ENCODE results near the gene DIS3L. TPM values are rescaled to one million over a fixed set of nuclear protein-coding genes. Genes with fewer than 3 reads are reported as not detected.
"Not testable (repeated sequence)": the region's sequence is repeated elsewhere in the genome, so short reads cannot be mapped to it uniquely, and the experiment has no call there.

Gene DIS3L
- total RNA-seq, 1 experiment from 2014 or later: 57.8 TPM

DNA sequence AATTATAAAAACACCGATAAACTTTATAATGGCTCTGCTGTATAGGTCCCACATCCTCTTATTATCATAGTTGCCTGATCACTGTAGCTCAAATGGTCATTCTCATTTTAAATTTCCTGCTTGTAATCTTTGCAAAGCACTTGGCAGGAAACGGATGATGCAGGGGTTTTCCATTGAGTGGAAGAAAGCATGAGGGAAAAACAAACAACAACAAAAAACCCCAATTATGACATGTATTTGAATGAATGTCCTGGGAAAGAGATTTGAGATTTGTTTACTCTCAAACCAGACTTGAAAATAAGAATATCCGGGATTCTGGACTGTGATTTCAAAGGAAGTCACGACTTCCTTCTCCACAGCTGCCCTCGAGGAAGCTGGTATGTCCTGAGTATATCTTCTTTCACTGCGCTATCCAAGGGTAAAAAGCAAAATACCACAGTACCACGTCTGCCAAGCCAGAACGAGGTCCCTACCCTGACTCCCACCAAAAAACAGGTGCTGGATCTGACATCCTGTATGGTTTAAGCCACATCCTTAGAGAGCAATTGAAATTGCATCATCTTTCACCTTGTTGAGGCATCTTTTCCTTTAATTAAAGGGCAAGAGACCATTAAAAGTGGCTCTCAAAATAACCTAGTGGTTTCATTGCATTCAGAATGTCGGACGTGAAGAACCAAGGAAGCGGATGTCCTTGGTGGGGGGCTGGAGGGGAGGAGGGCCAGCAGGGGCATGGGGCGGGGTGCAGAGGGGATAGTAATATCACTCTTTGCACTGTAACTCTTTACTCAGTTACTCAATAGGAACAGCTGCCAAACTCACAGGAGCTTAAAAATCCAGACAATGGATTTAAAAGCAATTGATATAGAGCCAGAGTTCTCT lies 76.6 kb downstream of the DIS3L start:
- no peak for DNase-seq (ENCODE audit: low spot score)
- in situ Hi-C loops (cut with HindIII; ENCODE audit: low sequenced_read_pairs): no loop called here

DNA sequence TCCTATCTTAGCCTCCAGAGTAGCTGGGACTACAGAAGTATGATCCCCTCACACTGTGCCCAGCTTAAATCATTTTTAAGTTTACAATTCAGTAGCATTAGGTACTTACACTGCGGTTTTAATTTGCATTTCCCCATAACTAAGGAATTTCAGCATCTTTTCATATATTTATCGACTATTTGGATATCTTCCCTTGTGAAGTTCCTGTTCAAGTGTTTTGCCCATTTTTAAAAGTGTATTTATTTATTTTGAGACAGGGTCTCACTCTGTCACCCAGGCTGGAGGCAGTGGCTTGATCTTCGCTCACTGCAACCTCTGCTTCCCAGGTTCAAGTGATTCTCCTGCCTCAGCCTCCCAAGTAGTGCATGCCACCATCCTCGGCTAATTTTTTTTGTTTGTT lies 80.8 kb downstream of the DIS3L start:
- in situ Hi-C loops (cut with HindIII; ENCODE audit: low sequenced_read_pairs): no loop called here

DNA sequence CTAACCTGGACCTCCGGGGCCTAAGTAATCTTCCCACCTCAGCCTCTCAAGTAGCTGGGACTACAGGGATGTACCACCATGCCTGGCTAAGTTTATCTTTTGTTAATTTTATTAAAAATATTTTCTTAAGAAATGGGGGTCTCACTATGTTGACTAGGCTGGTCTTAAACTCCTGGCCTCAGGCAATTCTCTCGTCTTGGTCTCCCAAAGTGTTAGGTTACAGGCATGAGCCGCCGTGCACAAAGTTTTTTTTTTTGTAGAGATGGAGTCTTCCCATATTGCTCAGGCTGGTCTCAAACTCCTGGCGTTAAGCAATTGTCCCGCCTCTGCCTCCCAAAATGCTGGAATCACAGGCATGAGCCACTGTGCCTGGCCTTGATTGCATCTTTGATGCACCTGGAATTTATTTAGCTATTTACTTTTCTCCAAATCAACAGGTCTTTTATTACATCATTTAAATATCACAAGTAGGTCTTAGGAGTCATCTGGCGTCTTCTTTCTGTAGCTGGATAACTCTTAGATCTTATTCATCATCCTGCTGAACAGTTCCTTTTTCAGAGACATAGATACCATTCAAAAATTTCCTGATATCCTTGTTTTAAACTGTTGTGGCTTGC lies 85.6 kb downstream of the DIS3L start:
- no peak for DNase-seq (ENCODE audit: low spot score)
- in situ Hi-C loops (cut with HindIII; ENCODE audit: low sequenced_read_pairs): no loop called here

More for the DNA sequence above, 80.8 kb downstream of the DIS3L start:
- DNase-seq (ENCODE audit: low spot score): no peak

DNA sequence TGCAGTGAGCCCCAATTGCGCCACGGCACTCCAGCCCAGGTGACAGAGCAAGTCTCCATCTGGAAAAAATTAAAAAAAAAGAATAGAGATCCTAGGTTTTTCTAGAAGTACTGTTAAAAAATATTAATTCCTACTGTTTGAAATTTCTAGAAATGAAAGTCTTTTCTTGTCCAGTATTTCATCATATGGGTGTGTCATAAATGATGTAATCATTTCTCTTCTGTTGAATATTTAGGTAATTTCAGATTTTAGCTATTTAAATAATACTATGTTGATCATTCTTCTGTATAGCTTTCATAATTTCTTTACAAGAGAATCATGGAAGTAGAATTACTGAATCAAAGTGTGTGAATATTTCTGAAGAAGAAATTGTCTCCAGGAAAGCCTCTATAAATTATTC lies 88.0 kb downstream of the DIS3L start:
- in situ Hi-C loops (cut with HindIII; ENCODE audit: low sequenced_read_pairs); DNase-seq (ENCODE audit: low spot score): not testable (repeated sequence)

Other genes starting within 250 kb of the DIS3L start
- 1.9 and 2.4 TPM in 2 replicates for gene MEGF11, start 39.8 kb upstream of the DIS3L start, total RNA-seq (2014; rRNA removed; shearing (Covaris generic))
- gene TIPIN, start 63.1 kb downstream of the DIS3L start, total RNA-seq (2014; rRNA removed; shearing (Covaris generic)): 19.3 and 44.8 TPM in 2 replicates
- 5.3 and 13.9 TPM in 2 replicates for gene MAP2K1, start 93.3 kb downstream of the DIS3L start, total RNA-seq (2014; rRNA removed; shearing (Covaris generic))
- gene SNAPC5, start 204.2 kb downstream of the DIS3L start, total RNA-seq (2014; rRNA removed; shearing (Covaris generic)): 17.1 and 18.3 TPM in 2 replicates
- 10,569 and 10,667 TPM in 2 replicates for gene RPL4, start 211.3 kb downstream of the DIS3L start, total RNA-seq (2014; rRNA removed; shearing (Covaris generic))
- 34.1 and 49.7 TPM in 2 replicates for gene ZWILCH, start 211.8 kb downstream of the DIS3L start, total RNA-seq (2014; rRNA removed; shearing (Covaris generic))